SKM-1 (cell line): ENCODE data around the gene YIF1A.

Source experiments
- DNase-seq: peaks from one replicate; lab custom pipeline; 2025; ENCODE audit not compliant: unreplicated experiment; lab: John Stamatoyannopoulos, UW

The YIF1A gene

GRCh38 chr11:66248903-66249302 lies 40.0 kb downstream of the YIF1A start:
- DNase-seq, result no peak

GRCh38 chr11:66247801-66248200 lies 41.1 kb downstream of the YIF1A start:
- no peak for DNase-seq

GRCh38 chr11:66247295-66247694 lies 41.6 kb downstream of the YIF1A start:
- no peak for DNase-seq

- DNase-seq, result no peak
Observed at GRCh38 chr11:66243782-66244535, 45.0 kb downstream of the YIF1A start.

GRCh38 chr11:66242095-66242765 lies 46.7 kb downstream of the YIF1A start:
- no peak for DNase-seq

GRCh38 chr11:66240781-66241136 lies 48.2 kb downstream of the YIF1A start:
- DNase-seq, result no peak

- no peak for DNase-seq
Observed at GRCh38 chr11:66239998-66240780, 48.8 kb downstream of the YIF1A start.

GRCh38 chr11:66239511-66239910 lies 49.4 kb downstream of the YIF1A start:
- DNase-seq, result no peak

- no peak for DNase-seq
Observed at GRCh38 chr11:66238786-66239413, 50.0 kb downstream of the YIF1A start.

- DNase-seq, result no peak
Observed at GRCh38 chr11:66237867-66238266, 51.1 kb downstream of the YIF1A start.

- no peak for DNase-seq
Observed at GRCh38 chr11:66235141-66235540, 53.8 kb downstream of the YIF1A start.
